Ectodermal cell (in vitro differentiated cells): Measurements from ENCODE around the gene CALCA.
A peak's percentile ranks its signal among the peaks of the same experiment; 100 is the strongest.

ENCODE experiments used
- H3K27ac ChIP-seq: 2 replicates; pipeline ENCODE4 v1.7.0; 2013; ENCODE audit warnings: mild to moderate bottlenecking, low read depth, low read length; ENCODE audit not compliant: insufficient read depth, poor library complexity, severe bottlenecking
- H3K27me3 ChIP-seq: 2 replicates; pipeline ENCODE4 v1.7.0; 2013; ENCODE audit warnings: mild to moderate bottlenecking, low read length; ENCODE audit not compliant: insufficient read depth, control insufficient read depth, poor library complexity, severe bottlenecking
- H3K36me3 ChIP-seq: one replicate; pipeline ENCODE4 v1.7.0; 2013; ENCODE audit warnings: low read length; ENCODE audit not compliant: control insufficient read depth, insufficient read depth
- H3K4me1 ChIP-seq: one replicate; pipeline ENCODE4 v1.7.0; 2013; ENCODE audit warnings: low read length; ENCODE audit not compliant: control insufficient read depth, insufficient read depth
- H3K4me3 ChIP-seq: 2 replicates; pipeline ENCODE4 v1.7.0; 2013; ENCODE audit warnings: low read depth, low read length, control low read depth; ENCODE audit not compliant: insufficient read depth
- H3K9me3 ChIP-seq: 2 replicates; pipeline ENCODE4 v1.7.0; 2013; ENCODE audit warnings: mild to moderate bottlenecking, low read length, moderate library complexity; ENCODE audit not compliant: control insufficient read depth
- WGBS, 2 experiments: methylation state at CpG; one replicate each; pipeline ENCODE4 v1.1.7; 2013; ENCODE audit warnings: missing lambda C conversion rate in 2 of 2; 5-methylcytosine and 5-hydroxymethylcytosine counted together

CALCA gene

DNA sequence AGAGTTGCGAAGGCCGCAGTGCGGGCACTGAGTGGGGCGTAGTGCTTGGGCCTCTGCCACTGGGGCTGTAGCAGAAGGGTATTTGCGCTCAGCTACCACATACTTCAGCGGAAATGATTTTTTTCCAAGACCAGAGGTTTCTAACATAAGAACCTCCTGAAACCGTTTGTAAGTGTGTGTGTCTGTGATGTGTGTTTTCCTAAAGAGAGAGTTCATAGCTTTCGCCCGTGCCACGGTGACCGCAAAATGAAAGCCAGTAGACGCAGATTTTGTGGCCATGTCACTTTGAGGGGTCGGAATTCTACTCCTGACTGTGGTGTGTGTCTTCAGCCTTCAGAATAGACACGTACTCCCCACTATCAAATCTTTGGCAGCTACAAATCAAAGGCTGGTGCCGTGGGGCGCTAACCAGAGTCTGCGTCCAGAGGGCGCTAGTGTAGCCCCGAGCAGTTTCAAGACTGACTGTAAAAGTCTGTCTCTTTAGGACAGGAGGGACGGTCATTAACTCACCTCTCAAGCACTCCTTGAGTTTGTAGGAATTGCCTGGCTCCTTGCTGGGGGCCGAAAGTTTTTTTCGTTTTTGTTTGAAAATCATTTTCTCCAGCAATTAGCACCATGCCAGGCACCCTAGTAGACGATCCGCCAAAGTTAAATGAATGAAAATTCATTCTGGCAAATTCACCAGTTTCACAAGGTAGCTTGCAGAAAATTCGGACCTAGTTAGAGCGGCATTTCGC, 2.5 kb upstream of the CALCA start:
- Histone ChIP-seq H3K4me3 (peak overlapping the region; percentile 35), H3K4me1 (peaks cover 11% of the 10 kb centered on the region), H3K36me3 (no peaks in the 10 kb centered on the region), H3K27me3 (peaks cover 85% of the 10 kb centered on the region), H3K27ac (no peak overlapping the region), H3K9me3 (no peaks in the 10 kb centered on the region)
- WGBS, 2 experiments, result 4 to 5% methylated on average over 27 of the region's 27 CpGs

DNA sequence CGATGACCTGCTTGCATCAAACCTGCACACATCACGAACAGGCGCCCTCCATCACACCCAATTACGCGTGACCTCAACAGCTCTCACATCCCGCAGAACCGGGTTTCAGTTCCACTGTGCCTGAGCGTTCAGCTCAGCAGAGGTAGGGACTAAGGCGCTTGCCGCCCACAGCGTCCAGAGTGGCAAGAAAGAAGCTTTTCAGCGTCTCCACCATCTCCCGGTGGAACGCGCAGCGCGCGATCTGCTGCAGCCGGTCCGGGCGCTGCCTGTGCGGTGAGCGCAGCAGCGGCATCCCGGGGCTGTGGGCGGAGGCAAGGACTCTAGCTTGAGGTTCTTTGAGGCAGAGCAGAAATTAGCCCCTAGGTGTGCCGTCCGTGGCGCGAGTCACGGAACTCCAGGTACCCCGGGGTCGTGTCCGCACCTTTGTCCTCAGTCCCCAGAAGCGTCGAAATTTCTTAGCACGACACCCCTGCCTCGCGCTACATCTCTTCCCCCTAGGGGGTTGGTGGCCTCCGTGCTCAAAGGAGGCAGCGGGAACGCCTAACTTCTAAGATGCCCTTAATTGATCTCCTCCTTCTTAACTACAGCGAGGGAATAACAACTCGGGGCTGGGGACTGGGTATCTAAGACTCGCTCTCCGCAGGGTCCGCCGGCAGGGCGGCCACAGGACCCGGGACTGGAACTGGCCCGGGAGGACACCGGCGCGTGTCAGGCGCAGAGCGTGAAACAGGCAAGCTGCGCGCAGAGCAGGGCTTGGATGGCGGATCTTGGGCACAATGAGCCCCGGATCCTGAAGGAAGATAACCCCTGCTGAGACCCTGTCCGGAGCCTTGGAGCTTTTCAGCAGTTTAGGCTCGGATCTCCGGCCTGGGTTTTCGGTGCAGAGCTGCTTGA, 1.7 kb upstream of the CALCA start:
- Histone ChIP-seq H3K27me3 (peaks cover 93% of the 10 kb centered on the region), H3K27ac (no peak overlapping the region), H3K9me3 (no peaks in the 10 kb centered on the region), H3K36me3 (no peaks in the 10 kb centered on the region), H3K4me3 (peak overlapping the region; percentile 35), H3K4me1 (peaks cover 11% of the 10 kb centered on the region)
- 3 to 4% methylated on average over 64 of the region's 64 CpGs for WGBS, 2 experiments

DNA sequence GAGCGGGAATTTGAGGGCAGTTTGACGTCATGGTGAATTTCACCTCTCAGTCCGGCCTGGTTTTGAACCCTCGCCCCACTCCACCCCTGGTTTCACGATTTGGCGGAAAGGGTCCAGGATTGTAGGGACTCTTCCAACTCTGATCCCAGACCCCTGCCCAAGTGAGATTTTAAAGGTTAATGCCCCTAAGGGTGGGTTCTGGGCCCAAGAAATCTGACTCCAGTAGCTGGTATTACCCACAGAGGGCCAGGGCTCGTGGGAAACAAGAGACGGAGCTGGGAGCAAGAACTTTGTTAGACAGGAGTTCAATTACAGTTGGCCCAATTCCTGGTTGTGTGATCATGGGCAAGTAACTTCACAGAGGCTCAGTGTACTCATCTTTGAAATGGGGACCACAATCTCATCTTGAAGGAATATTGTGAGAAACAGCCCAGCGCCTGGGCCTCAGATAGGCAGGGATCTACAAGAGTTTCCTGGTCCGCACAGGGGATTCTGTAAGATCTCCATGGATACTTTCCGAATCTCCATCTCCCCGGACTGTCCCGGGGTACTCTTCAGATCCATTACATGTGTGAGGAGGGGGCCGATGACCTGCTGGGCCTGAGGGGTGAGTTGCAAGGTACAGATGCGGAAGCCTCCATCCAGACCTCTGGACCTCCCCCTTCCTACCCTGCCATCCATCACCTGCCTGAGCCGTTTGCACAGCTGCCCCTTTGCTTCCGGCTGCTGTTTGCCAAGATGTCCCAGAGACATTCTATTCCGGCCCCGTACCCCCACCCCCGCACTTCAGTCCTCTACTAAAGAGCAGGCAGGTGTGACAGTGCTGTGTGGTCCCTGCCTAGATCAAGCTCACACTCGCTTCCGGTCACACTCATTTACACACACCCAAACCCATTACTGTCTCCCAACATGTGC, 687 bp upstream of the CALCA start:
- H3K27ac ChIP-seq, result no peak overlapping the region
- H3K4me1 ChIP-seq, result peaks cover 11% of the 10 kb centered on the region
- no peaks in the 10 kb centered on the region for H3K36me3 ChIP-seq
- H3K9me3 ChIP-seq, result no peaks in the 10 kb centered on the region
- H3K4me3 ChIP-seq, result no peak overlapping the region
- 33 to 35% methylated on average over 22 of the region's 22 CpGs for WGBS, 2 experiments
- H3K27me3 ChIP-seq, result peaks cover 90% of the 10 kb centered on the region

DNA sequence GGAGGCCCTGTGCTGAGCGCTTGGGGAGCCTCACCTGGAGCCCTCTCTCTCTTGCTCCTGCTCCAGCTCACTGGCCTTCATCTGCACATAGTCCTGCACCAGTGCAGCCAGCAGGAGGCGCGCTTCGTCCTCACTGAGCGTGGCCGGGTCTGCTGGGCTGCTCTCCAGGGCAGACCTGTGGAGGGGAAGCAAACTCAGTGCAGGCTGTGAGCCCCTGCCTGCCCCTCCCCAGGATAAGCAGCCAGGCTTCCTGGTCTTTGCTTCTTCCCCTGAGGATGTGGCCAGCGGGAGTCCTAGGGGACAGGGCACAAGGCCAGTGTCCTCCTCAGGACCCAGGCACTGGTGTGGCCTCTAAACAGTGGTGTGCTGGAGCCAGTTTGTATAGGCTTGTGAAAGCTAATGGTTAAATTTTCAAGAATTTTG, 2.2 kb downstream of the CALCA start:
- Histone ChIP-seq H3K36me3 (no peaks in the 10 kb centered on the region), H3K27ac (no peak overlapping the region), H3K9me3 (no peaks in the 10 kb centered on the region), H3K4me1 (peaks cover 11% of the 10 kb centered on the region), H3K27me3 (peaks cover 61% of the 10 kb centered on the region), H3K4me3 (no peak overlapping the region)
- 3 to 4% methylated on average over 7 of the region's 7 CpGs for WGBS, 2 experiments

DNA sequence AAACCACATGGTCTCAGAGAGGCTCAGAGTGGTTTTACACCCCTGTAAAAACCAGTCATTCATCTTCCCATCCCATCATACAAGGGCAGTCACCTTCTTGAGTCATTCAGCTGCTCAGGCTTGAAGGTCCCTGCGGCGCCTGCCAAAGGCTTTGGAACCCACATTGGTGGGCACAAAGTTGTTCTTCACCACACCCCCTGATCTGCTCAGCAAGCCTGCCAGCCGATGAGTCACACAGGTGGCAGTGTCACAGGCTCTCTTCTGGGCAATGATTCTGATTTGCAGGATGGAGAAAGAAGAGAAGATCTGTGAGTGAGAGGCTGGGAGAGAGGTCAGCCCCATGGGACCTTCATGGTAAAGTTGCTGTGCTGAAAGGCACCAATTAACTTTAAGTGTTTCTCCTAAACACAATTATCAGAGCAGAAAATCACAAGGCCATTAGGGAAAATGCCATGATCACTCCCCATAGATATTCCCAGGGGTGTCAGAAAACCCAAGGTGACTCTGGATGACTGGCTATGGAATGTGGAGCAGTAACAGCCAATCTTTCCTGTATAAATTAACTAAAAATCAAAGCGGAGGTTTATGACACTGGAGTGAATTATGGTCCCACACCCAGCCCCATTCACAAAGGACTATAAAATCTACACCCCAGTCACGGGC, 4.4 kb downstream of the CALCA start:
- 87 to 91% methylated on average over 5 of the region's 5 CpGs for WGBS, 2 experiments
- Histone ChIP-seq H3K27me3 (peaks cover 39% of the 10 kb centered on the region), H3K27ac (no peak overlapping the region), H3K36me3 (no peaks in the 10 kb centered on the region), H3K4me1 (no peaks in the 10 kb centered on the region), H3K9me3 (no peaks in the 10 kb centered on the region), H3K4me3 (no peak overlapping the region)

DNA sequence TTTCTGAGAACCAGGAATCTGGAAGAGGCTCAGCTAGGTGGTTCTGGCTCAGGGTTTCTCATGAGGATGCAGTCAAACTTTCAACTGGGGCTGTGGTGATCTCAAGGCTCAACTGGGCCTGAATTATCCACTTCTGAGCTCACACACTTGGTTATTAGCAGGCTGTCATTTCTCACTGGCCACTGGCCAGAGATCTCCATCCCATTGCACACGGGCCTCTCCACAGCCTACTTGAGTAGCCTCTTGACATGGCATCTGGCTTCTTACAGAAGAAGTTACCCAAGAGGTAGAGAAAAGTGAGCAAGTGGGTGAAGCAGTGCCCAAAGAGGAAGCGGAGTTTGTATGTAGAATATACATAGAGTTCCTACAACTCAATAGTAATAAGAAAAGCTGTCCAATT, 16.0 kb downstream of the CALCA start:
- H3K4me1 ChIP-seq, result no peaks in the 10 kb centered on the region
- no peaks in the 10 kb centered on the region for H3K9me3 ChIP-seq
- H3K27me3 ChIP-seq, result no peaks in the 10 kb centered on the region
- WGBS, 2 experiments, result 81 to 83% methylated on average over 1 of the region's 2 CpGs
- no peaks in the 10 kb centered on the region for H3K36me3 ChIP-seq
- H3K27ac ChIP-seq, result no peak overlapping the region
- H3K4me3 ChIP-seq, result no peak overlapping the region

DNA sequence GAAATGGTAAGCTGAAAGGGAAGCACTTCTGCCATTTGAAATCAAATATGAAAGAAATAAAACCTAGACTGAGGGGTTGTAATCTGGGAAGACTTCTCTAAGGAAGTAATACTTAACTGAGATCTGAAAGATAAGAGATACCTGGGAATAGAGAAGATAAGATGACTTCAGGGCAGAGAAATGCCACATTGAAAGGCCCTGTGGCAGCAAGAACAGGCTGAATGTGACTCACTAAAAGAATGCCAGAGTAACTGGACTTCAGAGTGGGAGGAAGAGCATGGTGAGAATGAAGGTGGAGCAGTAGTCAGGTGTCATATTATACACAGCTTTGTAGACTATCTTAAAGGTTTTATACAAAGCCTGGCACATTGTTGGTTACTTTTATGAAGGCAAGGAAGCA, 17.6 kb downstream of the CALCA start:
- no peaks in the 10 kb centered on the region for H3K36me3 ChIP-seq
- no peak overlapping the region for H3K27ac ChIP-seq
- H3K4me1 ChIP-seq, result no peaks in the 10 kb centered on the region
- no peaks in the 10 kb centered on the region for H3K9me3 ChIP-seq
- H3K4me3 ChIP-seq, result no peak overlapping the region
- no peaks in the 10 kb centered on the region for H3K27me3 ChIP-seq

DNA sequence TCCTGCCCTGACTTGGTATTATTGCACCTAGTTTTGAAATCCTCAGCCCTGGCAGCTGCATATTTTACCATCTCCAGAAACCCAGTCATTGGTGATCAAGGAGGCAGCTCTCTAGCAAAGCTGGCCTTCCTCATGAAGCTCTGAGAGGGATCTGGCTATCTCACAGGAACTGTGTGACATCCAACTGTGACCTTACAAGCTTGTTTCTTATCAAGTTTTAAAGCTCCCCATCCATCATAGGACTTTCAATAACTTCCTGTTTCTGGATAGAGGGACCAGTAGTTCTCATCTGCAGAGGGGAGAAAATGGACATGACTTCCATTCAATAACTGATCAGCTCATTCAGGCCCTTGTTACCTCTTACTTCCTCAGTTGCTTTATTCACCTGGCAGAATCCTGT, 18.2 kb downstream of the CALCA start:
- Histone ChIP-seq H3K9me3 (no peaks in the 10 kb centered on the region), H3K4me1 (no peaks in the 10 kb centered on the region), H3K27me3 (no peaks in the 10 kb centered on the region), H3K27ac (no peak overlapping the region), H3K4me3 (no peak overlapping the region), H3K36me3 (no peaks in the 10 kb centered on the region)

DNA sequence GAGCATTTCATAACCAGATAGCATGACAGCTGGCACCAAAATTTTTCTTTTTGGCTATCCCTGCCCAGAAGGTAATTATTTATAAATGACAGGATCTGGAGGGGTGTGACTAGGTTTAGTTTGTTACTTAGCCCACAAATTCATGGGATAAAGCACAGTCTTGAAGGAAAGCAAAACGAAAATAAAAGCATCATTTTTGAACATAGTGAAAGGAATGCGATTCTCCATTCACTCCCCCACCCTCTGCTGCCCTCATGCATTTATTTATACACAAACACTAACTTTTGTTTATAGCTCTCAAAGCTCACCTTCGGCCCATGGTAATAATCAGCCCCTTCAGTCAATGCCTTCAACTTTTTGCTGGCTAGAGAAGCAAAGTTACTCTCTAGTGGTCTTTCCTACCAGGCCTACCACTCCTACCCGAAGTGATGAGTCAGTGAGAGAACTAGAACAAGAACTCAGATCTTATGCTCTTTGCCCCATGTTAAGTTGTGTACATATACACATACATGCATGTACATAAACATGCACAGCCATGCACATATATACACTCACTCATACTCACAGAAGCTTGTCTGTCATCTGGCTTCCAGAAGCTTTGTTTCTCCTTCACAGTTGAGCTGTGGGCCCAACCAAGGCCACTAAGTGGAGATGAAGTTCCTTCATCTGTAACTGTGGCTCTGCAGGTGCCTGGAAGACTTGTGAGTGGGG, 22.6 kb downstream of the CALCA start:
- no peaks in the 10 kb centered on the region for H3K27me3 ChIP-seq
- no peak overlapping the region for H3K4me3 ChIP-seq
- H3K27ac ChIP-seq, result no peak overlapping the region
- 88 to 95% methylated on average over 4 of the region's 4 CpGs for WGBS, 2 experiments
- H3K9me3 ChIP-seq, result no peaks in the 10 kb centered on the region
- H3K36me3 ChIP-seq, result no peaks in the 10 kb centered on the region
- H3K4me1 ChIP-seq, result no peaks in the 10 kb centered on the region
